ENCODE results near the gene CAMSAP3. TPM values are rescaled to one million over a fixed set of nuclear protein-coding genes. Genes with fewer than 3 reads are reported as not detected.

Gene CAMSAP3
- polyA plus RNA-seq, 1 experiment: not detected

- peaks cover 25% of the 10 kb centered on the region; the same call in 1 of the 2 replicates for H3K9me3 ChIP-seq (ENCODE audit: control insufficient read depth, insufficient read depth, low read length)
- CTCF ChIA-PET: interaction anchor here (1.0 kb wide), 1 partner anchor 201 kb away, joined by 3 read pairs; no protein-coding TSS in a partner anchor
- no peak overlapping the region for H3K27ac ChIP-seq (ENCODE audit: low read depth, low read length)
- POLR2A ChIA-PET: no interaction called here
- no peak for TF ChIP-seq CTCF (IDR thresholded peaks at IDR 0.05; ENCODE audit: low read depth, low read length)
- H3K4me3 ChIP-seq (ENCODE audit: low read depth, low read length): no peak overlapping the region
- no peaks in the 10 kb centered on the region for H3K27me3 ChIP-seq (ENCODE audit: control insufficient read depth, insufficient read depth, low read length)
- no peak for DNase-seq (ENCODE audit: low read depth, low spot score)
These were observed 40.4 kb upstream of the CAMSAP3 start for GRCh38 chr19:7554990-7555864.

- Histone ChIP-seq H3K9me3 (ENCODE audit: control insufficient read depth, insufficient read depth, low read length) (peaks cover 21% of the 10 kb centered on the region; the same call in 1 of the 2 replicates), H3K4me3 (ENCODE audit: low read depth, low read length) (no peak overlapping the region), H3K27me3 (ENCODE audit: control insufficient read depth, insufficient read depth, low read length) (no peaks in the 10 kb centered on the region), H3K27ac (ENCODE audit: low read depth, low read length) (no peak overlapping the region)
- CTCF ChIA-PET: no interaction called here
- POLR2A ChIA-PET: no interaction called here
- DNase-seq (ENCODE audit: low read depth, low spot score): no peak
- TF ChIP-seq CTCF (IDR thresholded peaks at IDR 0.05; ENCODE audit: low read depth, low read length): no peak
These were observed 38.9 kb upstream of the CAMSAP3 start for GRCh38 chr19:7556696-7557315.

GRCh38 chr19:7558667-7559066 is 37.0 kb upstream of the CAMSAP3 start:
- no peak for DNase-seq (ENCODE audit: low read depth, low spot score)
- H3K27ac ChIP-seq (ENCODE audit: low read depth, low read length): no peak overlapping the region
- TF ChIP-seq CTCF (IDR thresholded peaks at IDR 0.05; ENCODE audit: low read depth, low read length): no peak
- no peaks in the 10 kb centered on the region for H3K27me3 ChIP-seq (ENCODE audit: control insufficient read depth, insufficient read depth, low read length)
- CTCF ChIA-PET: interaction anchor here (2.8 kb wide), 1 partner anchor 10 kb away, joined by 21 read pairs; no protein-coding TSS in a partner anchor
- POLR2A ChIA-PET: no interaction called here
- no peak overlapping the region for H3K4me3 ChIP-seq (ENCODE audit: low read depth, low read length)
- peaks cover 21% of the 10 kb centered on the region; the same call in 1 of the 2 replicates for H3K9me3 ChIP-seq (ENCODE audit: control insufficient read depth, insufficient read depth, low read length)

- Histone ChIP-seq H3K4me3 (ENCODE audit: low read depth, low read length) (no peak overlapping the region), H3K27me3 (ENCODE audit: control insufficient read depth, insufficient read depth, low read length) (no peaks in the 10 kb centered on the region), H3K9me3 (ENCODE audit: control insufficient read depth, insufficient read depth, low read length) (peaks cover 21% of the 10 kb centered on the region; the same call in 1 of the 2 replicates), H3K27ac (ENCODE audit: low read depth, low read length) (no peak overlapping the region)
- POLR2A ChIA-PET: no interaction called here
- no peak for TF ChIP-seq CTCF (IDR thresholded peaks at IDR 0.05; ENCODE audit: low read depth, low read length)
- CTCF ChIA-PET: interaction anchor here (1.2 to 2.8 kb wide), 2 partner anchors 9 to 122 kb away, joined by 4 to 21 read pairs; partner anchors contain the start of gene TRAPPC5
- DNase-seq (ENCODE audit: low read depth, low spot score): no peak
These were observed 36.6 kb upstream of the CAMSAP3 start for GRCh38 chr19:7559102-7559501.

- no peak for DNase-seq (ENCODE audit: low read depth, low spot score)
- Histone ChIP-seq H3K27me3 (ENCODE audit: control insufficient read depth, insufficient read depth, low read length) (no peaks in the 10 kb centered on the region), H3K4me3 (ENCODE audit: low read depth, low read length) (no peak overlapping the region), H3K27ac (ENCODE audit: low read depth, low read length) (no peak overlapping the region), H3K9me3 (ENCODE audit: control insufficient read depth, insufficient read depth, low read length) (peaks cover 12% of the 10 kb centered on the region; the same call in 1 of the 2 replicates)
- TF ChIP-seq CTCF (IDR thresholded peaks at IDR 0.05; ENCODE audit: low read depth, low read length): no peak
- ChIA-PET CTCF (interaction anchor here (1.2 to 2.8 kb wide), 2 partner anchors 8 to 121 kb away, joined by 4 to 21 read pairs; partner anchors contain the start of gene TRAPPC5), POLR2A (no interaction called here)
These were observed 35.4 kb upstream of the CAMSAP3 start for GRCh38 chr19:7560255-7560654.
